ENCODE data around the gene RNF114.

- TF ChIP-seq CTCF (IDR thresholded peaks at IDR 0.05), result no peak
- no peak for TF ChIP-seq POLR2A (IDR thresholded peaks at IDR 0.05)
These were observed 6.1 kb downstream of the RNF114 start for GRCh38 chr20:49942303-49942702.

Data from thyroid gland (tissue), 4 donors.